Mammary epithelial cell (primary cell): ENCODE measurements around the gene SOX1.

Source experiments
- CTCF ChIP-seq, 2 donors: IDR thresholded peaks in 1 of 2; conservative IDR thresholded peaks in 1 of 2; 2 replicates each; pipeline ENCODE4 v1.5.1; 2011 to 2012; ENCODE audit warnings: inconsistent platforms in 2 of 2, low read length in 2 of 2, mild to moderate bottlenecking in 2 of 2, control low read depth in 1 of 2, low read depth in 1 of 2; ENCODE audit not compliant: insufficient read depth in 1 of 2; ENCODE audit errors: extremely low read depth in 1 of 2
- EZH2 ChIP-seq: IDR thresholded peaks from 2 replicates; pipeline ENCODE4 v1.6.1; 2012; ENCODE audit warnings: low read length, inconsistent platforms, borderline replicate concordance

GRCh38 chr13:112072534-112073244 lies 5.7 kb downstream of the SOX1 start:
- TF ChIP-seq CTCF (conservative IDR thresholded peaks at IDR 0.05 in 1 of 2, IDR thresholded peaks at IDR 0.05 in 1 of 2; ENCODE audit: extremely low read depth in 1 of 2, insufficient read depth in 1 of 2, low read depth in 1 of 2, low read length in 2 of 2) = no peak
- TF ChIP-seq EZH2 = no peak
